ENCODE measurements around the gene RCCD1. TPM values are rescaled to one million over a fixed set of nuclear protein-coding genes. Genes with fewer than 3 reads are reported as not detected.

Gene RCCD1
- total and polyA plus RNA-seq, 2 donors (not counting 3 experiments of a cell fraction or from before 2014, with no cell fraction given), result 8.8 to 15.3 TPM

DNA sequence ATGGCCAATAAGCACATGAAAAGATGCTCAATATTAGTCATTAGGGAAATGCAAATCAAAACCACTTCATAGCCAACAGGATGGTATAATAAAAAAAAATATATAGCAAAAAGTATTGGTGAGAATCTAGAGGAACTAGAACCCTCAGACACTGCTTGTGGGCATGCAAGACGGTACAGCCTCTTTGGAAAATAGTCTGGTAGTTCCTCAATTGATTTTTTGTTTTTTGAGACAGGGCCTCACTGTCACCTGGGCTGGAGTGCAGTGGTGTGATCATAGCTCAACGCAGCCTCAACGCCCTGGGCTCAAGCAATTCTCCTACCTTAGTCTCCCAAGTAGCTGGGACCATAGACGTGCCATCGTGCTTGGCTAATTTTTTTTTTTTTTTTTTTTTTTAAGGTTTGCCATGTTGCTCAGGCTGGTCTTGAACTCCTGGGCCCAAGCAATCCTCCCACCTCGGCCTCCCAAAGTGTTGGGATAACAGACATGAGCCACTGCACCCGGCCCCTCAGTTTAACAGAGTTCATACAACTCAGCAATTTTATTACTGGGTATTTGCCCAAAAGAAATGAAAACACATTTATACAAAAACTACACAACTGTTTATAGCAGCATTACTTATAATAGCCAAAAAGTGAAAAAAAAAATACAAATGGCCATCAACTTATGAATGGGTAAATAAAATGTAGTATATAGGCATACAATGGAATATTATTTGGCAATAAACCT lies 34.5 kb downstream of the RCCD1 start:
- Histone ChIP-seq H3K9ac (replicated peaks; ENCODE audit: extremely low read depth, insufficient read depth, low read length) (no peak overlapping the region), H3K27me3 (ENCODE audit: control insufficient read depth in 2 of 2, insufficient read depth in 2 of 2, low read length in 2 of 2) (no peaks in the 10 kb centered on the region), H2AFZ (ENCODE audit: low read depth, low read length) (no peak overlapping the region), H3K79me2 (ENCODE audit: control insufficient read depth, insufficient read depth, low read length) (peaks cover 98% of the 10 kb centered on the region), H3K36me3 (ENCODE audit: control insufficient read depth in 2 of 2, extremely low read depth in 1 of 2, insufficient read depth in 2 of 2, low read length in 2 of 2) (no peaks in the 10 kb centered on the region), H3K4me2 (ENCODE audit: insufficient read depth, low read length) (peak overlapping the region; percentile 75), H3K4me1 (ENCODE audit: control insufficient read depth, extremely low read depth, insufficient read depth, low read length) (peaks cover 26% of the 10 kb centered on the region), H3K27ac (ENCODE audit: insufficient read depth, low read depth, low read length) (no peak overlapping the region), H3K9me3 (replicated peaks; ENCODE audit: control insufficient read depth, insufficient read depth, low read length) (no peaks in the 10 kb centered on the region), H3K9me1 (replicated peaks; ENCODE audit: control insufficient read depth, extremely low read depth, insufficient read depth, low read length) (no peaks in the 10 kb centered on the region), H3K4me3 (replicated peaks in 1 of 3; ENCODE audit: insufficient read depth in 1 of 3, low read depth in 1 of 3, low read length in 3 of 3) (no peak overlapping the region), H4K20me1 (replicated peaks; ENCODE audit: control insufficient read depth, extremely low read depth, insufficient read depth, low read length) (no peaks in the 10 kb centered on the region)
- ChIA-PET POLR2A (no interaction called here), CTCF (interaction anchor here (0.6 to 0.7 kb wide), 2 partner anchors 17 to 32 kb away, joined by 3 read pairs; no protein-coding TSS in a partner anchor)
- dilution Hi-C loops (cut with MboI; ENCODE audit: extremely low pct_ligation_motif_present, low sequenced_read_pairs) (no loop called here), intact Hi-C loops (cut with micrococcal nuclease) (no loop called here)
- TF ChIP-seq MYC (IDR thresholded peaks at IDR 0.05; ENCODE audit: low read depth, low read length) (no peak), EZH2 (IDR thresholded peaks at IDR 0.05; ENCODE audit: borderline replicate concordance, low read depth, low read length, severe bottlenecking) (no peak), POLR2A (IDR thresholded peaks at IDR 0.05; ENCODE audit: low read depth, low read length) (no peak), POLR2AphosphoS5 (IDR thresholded peaks at IDR 0.05; ENCODE audit: insufficient read depth, low read depth, low read length) (no peak), FOS (IDR thresholded peaks at IDR 0.05; ENCODE audit: borderline replicate concordance, insufficient read depth, low read length) (no peak), JUN (IDR thresholded peaks at IDR 0.05; ENCODE audit: borderline replicate concordance, insufficient read depth, insufficient read length, low read depth) (no peak), GATA2 (IDR thresholded peaks at IDR 0.05; ENCODE audit: insufficient read depth, insufficient read length, low read depth, low read length) (no peak)
- TF ChIP-seq, protein P1, sequence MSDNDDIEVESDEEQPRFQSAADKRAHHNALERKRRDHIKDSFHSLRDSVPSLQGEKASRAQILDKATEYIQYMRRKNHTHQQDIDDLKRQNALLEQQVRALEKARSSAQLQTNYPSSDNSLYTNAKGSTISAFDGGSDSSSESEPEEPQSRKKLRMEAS (IDR thresholded peaks at IDR 0.05; ENCODE audit: insufficient read depth, insufficient read length), result no peak
- TF ChIP-seq, protein P2, sequence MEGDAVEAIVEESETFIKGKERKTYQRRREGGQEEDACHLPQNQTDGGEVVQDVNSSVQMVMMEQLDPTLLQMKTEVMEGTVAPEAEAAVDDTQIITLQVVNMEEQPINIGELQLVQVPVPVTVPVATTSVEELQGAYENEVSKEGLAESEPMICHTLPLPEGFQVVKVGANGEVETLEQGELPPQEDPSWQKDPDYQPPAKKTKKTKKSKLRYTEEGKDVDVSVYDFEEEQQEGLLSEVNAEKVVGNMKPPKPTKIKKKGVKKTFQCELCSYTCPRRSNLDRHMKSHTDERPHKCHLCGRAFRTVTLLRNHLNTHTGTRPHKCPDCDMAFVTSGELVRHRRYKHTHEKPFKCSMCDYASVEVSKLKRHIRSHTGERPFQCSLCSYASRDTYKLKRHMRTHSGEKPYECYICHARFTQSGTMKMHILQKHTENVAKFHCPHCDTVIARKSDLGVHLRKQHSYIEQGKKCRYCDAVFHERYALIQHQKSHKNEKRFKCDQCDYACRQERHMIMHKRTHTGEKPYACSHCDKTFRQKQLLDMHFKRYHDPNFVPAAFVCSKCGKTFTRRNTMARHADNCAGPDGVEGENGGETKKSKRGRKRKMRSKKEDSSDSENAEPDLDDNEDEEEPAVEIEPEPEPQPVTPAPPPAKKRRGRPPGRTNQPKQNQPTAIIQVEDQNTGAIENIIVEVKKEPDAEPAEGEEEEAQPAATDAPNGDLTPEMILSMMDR (IDR thresholded peaks at IDR 0.05; ENCODE audit: extremely low read depth in 1 of 2, insufficient read depth in 1 of 2, low read depth in 1 of 2, low read length in 2 of 2), result no peak
- FAIRE-seq (peak; percentile 18), DNase-seq (ENCODE audit: low read depth, low spot score) (no peak)
- no TSS peak for BruUV-seq (replicated peaks)
